Measurements from ENCODE around the gene MAGEH1.

- TF ChIP-seq CTCF (conservative IDR thresholded peaks at IDR 0.05; ENCODE audit: low read depth, low read length) (no peak), EZH2 (IDR thresholded peaks at IDR 0.05; ENCODE audit: borderline replicate concordance, low read depth, low read length, poor library complexity, severe bottlenecking) (no peak)
These were observed 34.8 kb downstream of the MAGEH1 start for GRCh38 chrX:55486736-55487135.
